ENCODE data around the gene PTPRD.

The PTPRD gene

DNA sequence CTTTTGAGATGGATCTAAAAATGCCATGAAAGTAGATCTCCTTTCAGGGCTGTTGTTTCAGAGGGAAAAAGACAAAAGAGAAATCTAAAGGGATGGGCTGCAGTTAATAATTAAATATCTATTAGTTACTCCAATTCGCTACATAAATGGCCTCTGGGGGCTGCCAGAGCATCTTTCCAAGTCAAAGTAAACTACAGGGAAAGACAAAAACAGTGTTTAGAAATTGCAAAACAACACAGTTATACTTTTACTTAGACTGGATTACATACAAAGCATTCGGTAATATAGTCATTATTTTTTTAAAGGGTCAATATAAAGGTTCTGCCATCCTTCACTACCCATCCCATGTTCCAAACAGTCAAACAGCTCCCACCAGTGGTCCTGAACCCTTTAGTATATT is 1959.7 kb downstream of the PTPRD start:
- no peak overlapping the region for H3K27ac ChIP-seq
- no peak for DNase-seq (ENCODE audit: low read depth, low spot score)

- no peak for DNase-seq (ENCODE audit: low read depth, low spot score)
- H3K27ac ChIP-seq = no peak overlapping the region
Measured at GRCh38 chr9:8652255-8652654, 1960.5 kb downstream of the PTPRD start.

DNA sequence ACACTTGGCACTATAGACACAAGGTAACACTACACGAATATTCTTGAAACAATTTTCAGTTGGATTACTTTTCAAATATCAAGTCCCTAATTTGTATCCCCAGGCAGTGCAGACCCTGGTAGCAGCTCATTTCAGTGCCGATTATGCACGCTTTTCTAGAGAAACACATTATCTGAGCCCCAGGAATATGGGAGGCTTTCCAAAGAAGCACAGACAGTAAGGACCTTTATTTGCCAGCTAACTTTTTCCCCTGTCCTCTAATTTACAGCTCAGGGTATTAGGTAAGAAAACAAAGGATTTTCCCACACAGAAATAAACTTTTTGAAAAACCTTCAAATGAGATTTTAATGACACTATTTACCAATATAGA is 1961.0 kb downstream of the PTPRD start:
- no peak overlapping the region for H3K27ac ChIP-seq
- no peak for DNase-seq (ENCODE audit: low read depth, low spot score)

- no peak for DNase-seq (ENCODE audit: low read depth, low spot score)
- no peak overlapping the region for H3K27ac ChIP-seq
Measured at GRCh38 chr9:8651070-8651845, 1961.5 kb downstream of the PTPRD start.

DNA sequence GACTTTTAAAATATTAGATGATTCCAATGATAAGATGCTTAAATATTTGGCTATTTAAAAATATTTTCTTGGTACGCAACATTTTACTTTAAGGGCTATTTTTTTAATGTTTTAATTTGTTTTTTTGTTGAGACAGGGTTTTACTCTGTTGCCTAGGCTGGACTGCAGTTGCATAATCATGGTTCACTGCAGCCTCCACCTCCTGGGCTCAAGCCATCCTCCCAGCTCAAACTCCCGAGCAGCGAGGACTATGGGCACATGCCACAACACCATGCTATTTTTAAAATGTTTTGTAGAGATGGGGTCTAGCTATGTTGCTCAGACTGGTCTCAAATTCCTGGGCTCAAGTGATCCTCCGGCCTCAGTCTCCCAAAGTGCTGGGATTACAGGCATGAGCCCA is 1963.0 kb downstream of the PTPRD start:
- no peak for DNase-seq (ENCODE audit: low read depth, low spot score)

DNA sequence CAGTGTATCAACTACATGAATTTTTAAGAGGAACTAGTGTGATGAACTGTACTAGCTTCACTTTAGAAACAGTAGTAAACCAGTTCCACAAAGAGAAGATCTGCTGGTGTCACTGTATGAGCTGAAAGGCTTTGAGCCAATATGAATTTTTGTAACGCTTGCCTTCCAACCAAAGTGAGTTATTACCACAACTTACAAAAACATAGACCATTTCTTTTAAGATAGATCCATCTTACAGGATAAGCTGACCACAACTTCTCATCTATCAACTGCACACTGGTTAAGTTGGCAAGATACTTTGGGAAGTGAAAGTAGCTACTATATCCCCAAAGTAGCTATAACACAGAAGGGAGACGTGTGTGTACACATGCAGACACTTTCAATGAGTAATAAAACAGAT is 1963.6 kb downstream of the PTPRD start:
- no peak for DNase-seq (ENCODE audit: low read depth, low spot score)
- no peak overlapping the region for H3K27ac ChIP-seq

More for the DNA sequence above, 1963.0 kb downstream of the PTPRD start:
- H3K27ac ChIP-seq = no peak overlapping the region

GRCh38 chr9:8648271-8648845 is 1964.4 kb downstream of the PTPRD start:
- DNase-seq (ENCODE audit: low read depth, low spot score) = no peak
- no peak overlapping the region for H3K27ac ChIP-seq

DNA sequence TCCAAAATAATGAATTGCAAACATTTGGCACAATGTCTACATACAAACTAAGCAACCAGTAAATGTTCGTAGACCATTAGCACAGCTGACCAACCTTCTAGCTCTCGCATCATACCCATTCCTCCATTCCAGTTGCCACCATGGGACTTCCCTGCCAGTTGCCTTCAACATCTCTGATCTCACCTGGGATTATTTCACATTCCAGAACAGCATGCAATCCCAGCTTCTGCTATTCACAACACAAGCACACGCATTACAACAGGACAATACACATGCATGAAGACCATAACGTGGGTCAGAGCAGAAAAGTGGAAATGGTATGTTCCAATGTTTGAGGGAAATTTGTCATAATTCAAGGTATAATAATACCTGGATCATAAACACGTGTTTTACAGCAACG is 1965.0 kb downstream of the PTPRD start:
- DNase-seq (ENCODE audit: low read depth, low spot score) = no peak
- H3K27ac ChIP-seq = no peak overlapping the region

GRCh38 chr9:8644571-8644970 is 1968.2 kb downstream of the PTPRD start:
- no peak overlapping the region for H3K27ac ChIP-seq
- DNase-seq (ENCODE audit: low read depth, low spot score) = no peak

DNA sequence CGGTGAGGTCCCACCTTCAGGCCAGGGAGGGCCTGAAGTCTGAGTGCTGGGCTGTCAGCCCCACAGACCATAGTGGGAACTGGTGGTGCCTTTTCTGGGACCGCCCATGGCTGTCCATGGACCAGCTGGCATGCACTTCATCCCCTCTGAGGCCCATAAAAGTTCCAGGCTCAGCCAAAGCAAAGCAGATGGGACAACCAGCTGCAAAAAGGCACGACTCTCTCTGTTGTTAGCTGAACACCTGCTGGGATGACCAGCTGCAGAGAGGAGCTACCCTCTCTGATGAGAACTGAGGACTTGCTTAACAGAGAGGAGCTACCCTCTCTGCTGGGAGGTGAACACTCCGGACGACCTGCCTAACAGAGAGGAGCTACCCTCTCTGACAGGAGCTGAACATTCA is 1968.9 kb downstream of the PTPRD start:
- no peak overlapping the region for H3K27ac ChIP-seq
- DNase-seq (ENCODE audit: low read depth, low spot score) = no peak

- no peak overlapping the region for H3K27ac ChIP-seq
- DNase-seq (ENCODE audit: low read depth, low spot score) = no peak
Measured at GRCh38 chr9:8643464-8643863, 1969.3 kb downstream of the PTPRD start.

- DNase-seq (ENCODE audit: low read depth, low spot score) = no peak
- H3K27ac ChIP-seq = no peak overlapping the region
Measured at GRCh38 chr9:8640761-8641160, 1972.0 kb downstream of the PTPRD start.

- DNase-seq (ENCODE audit: low read depth, low spot score) = no peak
- H3K27ac ChIP-seq = no peak overlapping the region
Measured at GRCh38 chr9:8637626-8638025, 1975.2 kb downstream of the PTPRD start.

DNA sequence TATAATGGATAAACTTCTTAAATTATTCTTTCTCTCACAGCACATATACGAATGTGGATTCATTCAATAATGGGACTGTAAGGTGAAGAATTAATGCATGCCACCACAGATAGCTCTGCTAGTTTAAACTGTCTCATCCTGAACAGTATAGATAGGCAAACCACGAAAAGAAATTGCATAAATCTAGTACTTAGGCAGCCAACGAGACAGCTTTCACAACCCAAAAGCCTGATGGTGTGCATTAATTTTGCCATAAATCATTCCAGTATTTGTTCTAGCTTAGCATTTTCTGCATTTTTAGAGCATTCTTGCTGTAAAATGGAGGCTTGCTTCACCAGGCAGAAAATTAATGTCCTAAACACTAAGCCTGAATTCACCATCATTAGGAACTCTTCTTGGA is 1979.0 kb downstream of the PTPRD start:
- no peak for DNase-seq (ENCODE audit: low read depth, low spot score)
- no peak overlapping the region for H3K27ac ChIP-seq

DNA sequence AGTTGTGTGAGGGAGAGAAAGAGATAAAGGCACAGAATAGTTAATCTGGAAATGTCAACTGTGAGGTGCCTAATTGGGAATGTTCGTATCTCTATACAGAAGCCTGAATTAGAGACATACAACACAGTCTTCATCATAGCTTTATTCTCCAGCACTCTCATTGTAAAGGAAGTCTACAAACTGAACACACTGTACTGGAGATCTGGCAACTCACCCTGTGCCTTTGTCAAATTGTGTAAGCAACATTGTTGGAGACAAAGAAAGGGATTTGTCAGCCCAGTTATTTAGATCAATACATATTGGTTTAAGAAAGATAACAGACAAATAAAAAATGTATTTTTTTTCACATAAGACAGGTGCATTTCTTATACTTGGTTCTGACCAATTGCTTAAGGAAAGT is 1980.3 kb downstream of the PTPRD start:
- no peak for DNase-seq (ENCODE audit: low read depth, low spot score)
- no peak overlapping the region for H3K27ac ChIP-seq

- DNase-seq (ENCODE audit: low read depth, low spot score) = no peak
- H3K27ac ChIP-seq = peak overlapping the region; percentile 30
Measured at GRCh38 chr9:8628791-8629190, 1984.0 kb downstream of the PTPRD start.

- peak; percentile 78 for DNase-seq (ENCODE audit: low read depth, low spot score)
- H3K27ac ChIP-seq = peak overlapping the region; percentile 30
Measured at GRCh38 chr9:8627976-8628679, 1984.7 kb downstream of the PTPRD start.

GRCh38 chr9:8622871-8623270 is 1989.9 kb downstream of the PTPRD start:
- no peak overlapping the region for H3K27ac ChIP-seq
- no peak for DNase-seq (ENCODE audit: low read depth, low spot score)

DNA sequence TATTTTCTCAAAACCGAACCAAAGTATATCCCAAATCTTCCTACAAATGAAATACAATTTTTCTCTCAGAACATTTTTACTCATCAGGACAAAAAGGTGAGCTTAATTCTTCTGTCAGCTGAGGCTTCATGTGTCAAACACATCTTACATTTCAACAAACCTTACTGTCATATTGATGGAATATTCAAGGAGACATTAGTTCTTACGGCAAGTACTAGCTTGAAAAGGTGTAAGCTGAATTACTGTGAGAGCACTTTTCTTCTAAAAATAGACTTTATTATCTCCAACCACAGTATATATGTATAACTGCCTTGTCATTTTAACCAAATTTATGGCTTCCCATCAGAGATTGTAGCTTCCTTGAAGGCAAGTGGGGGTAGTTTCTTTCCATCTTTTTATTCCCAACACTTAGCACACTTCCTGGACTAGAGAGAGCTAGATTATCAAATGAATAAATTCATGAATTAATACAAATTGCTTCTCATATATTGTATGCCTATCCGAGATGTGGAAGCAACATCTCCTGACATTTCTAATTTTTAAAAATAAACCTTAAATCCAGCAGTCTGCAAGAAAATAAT is 1990.5 kb downstream of the PTPRD start:
- H3K27ac ChIP-seq = no peak overlapping the region
- no peak for DNase-seq (ENCODE audit: low read depth, low spot score)

- DNase-seq (ENCODE audit: low read depth, low spot score) = no peak
- H3K27ac ChIP-seq = no peak overlapping the region
Measured at GRCh38 chr9:8621416-8621815, 1991.4 kb downstream of the PTPRD start.

DNA sequence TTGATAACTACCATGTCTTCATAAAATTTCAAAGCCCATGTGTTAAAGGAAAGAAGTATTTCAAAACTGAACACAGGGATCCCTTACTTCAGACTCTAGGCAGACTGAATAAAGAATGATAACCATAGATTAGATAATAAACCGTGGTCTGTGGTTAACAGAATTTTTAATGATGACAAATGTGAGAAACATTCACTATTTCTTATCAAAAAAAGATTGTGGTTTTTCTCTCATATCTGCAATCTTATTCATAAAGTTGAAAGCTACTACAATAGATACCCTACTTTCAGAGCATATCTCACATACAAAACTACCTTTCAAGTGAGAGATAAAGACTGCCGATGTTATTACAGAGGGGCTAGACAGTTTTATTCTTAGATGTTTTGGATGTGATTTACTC is 1996.4 kb downstream of the PTPRD start:
- no peak overlapping the region for H3K27ac ChIP-seq
- DNase-seq (ENCODE audit: low read depth, low spot score) = no peak
